ENCODE measurements around the gene DDX54. TPM values are rescaled to one million over a fixed set of nuclear protein-coding genes. Genes with fewer than 3 reads are reported as not detected.
"Not testable (repeated sequence)": the region's sequence is repeated elsewhere in the genome, so short reads cannot be mapped to it uniquely, and the experiment has no call there.

Gene DDX54
- total RNA-seq, 1 donor from 2014 or later, result 33.5 TPM

DNA sequence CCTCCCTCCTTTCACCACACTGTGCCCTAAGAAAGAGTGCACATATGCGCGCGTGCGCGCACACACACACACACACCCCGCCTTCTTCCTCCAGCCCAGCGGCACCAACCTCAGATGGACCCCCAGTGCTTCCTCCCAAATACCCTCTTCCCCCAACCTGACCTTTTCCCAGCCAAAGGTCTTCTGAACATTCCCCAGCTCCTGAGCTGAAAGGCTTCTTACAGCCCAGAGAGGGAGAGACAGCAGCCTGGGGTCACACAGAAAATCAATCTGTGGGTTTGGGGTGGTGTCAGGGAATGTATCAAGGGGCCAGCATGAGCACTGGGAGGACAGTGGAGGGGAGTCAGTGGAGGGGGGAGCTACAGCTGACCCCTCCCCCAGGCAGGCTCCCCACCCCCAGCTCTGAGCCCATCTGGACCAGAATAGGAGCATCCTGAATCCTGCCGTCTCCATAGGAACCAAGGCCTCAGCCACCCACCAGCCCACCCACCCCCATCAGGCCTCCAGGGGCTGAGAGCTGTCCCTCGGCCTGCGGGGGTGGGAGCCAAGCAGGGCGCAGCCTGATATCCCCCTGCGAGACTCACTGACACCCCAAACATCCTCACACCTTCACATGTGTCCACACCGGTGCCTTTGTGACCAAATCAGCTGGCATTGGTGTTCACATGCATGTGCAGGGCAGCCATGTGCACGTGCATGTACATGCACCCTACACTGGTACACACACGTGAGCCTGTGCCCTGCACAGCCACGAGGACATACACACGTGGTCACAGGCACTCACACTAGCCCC is 55.4 kb downstream of the DDX54 start:
- DNase-seq (ENCODE audit: low spot score) (no peak), ATAC-seq (no peak)

DNA sequence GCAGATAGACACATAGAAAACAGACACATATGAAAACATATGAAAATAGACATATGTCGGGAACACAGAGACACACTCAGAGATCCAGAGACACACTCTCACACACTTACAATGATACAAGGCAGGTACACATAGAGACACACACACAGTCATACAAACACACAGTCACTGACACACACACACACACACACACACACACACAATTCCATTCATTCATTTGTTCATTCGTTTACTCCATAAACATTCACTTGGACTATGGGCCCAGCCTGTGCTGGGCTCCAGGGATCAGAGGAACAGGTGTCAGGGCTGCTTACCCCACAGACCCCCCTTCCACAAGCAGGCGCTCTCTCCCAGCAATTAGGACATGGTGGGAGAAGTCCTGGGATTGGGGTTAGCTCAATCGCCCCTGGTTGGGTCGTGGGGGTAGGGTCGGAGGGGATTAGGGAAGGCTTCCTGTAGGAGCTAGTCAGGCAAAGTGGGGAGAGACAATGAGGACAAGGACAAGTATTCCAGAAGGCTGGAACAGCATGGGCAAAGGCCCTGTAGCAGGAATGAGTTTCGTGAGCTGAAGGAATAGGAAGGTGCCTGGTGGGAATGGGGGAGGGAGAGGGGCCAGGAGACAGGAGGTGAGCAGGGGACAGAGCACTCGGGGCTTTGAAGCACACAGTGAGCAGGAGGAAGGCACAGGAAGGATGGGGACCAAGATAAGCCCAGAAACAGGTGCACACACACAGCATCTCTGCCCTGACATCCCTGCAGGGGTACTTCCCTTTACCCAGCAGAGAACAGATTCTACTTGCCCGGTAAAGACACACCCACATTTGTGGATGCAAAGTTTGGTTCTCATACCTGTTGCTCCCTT is 56.2 kb downstream of the DDX54 start:
- ATAC-seq (no peak), DNase-seq (ENCODE audit: low spot score) (no peak)

DNA sequence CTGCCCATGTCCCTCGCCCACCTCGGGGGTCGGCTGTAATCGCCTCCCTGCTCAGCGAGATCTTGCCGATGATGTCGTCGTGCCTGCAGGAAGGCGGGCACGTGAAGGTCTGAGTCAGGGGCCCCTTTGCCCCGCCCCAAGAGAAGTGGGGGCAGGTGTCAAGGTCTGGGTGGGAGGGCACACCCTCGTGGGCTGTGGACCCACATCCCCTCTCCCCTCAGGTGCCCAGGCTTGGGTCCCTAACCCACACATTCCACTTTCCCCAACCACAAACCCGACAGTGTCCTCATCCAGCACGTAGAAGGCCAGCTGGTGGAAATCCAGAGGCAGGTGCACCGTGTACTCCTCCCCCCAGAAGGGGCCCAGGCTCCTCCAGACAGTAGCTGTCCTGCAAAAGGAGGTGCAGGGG is 57.5 kb downstream of the DDX54 start:
- ATAC-seq (no peak), DNase-seq (ENCODE audit: low spot score) (no peak)

DNA sequence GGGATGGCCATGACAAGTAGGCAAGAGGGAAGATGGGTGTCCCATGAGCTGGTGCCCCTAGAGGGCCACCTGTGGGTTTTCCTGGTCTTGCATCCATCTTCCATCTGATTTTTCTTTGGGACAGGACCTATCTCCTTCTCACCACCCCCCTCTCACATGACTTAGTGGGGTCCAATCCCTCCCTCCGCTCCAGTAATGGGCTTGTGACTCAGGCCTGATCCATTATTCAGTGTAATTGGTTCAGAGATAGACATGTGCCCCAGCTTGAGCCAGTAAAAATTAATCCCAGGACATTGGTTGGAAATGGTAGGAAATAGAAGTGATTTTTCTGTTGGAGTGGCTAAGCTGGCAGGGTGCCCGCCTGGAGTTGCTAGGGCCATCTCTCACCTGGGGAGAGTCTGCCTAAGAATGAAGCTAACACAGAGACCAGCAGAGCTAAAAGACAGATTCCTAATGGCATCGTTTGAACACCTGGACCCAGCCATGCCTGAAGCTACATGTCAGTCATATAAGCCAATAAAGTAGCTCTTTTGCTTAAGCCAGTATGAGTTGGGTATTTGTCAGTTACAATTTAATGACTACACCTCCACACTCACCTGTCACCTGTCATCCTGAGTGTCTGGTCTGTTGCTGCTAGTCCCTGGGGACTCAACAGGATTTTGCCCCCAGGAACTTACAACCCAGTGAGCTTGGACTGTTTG is 64.5 kb downstream of the DDX54 start:
- ATAC-seq (no peak), DNase-seq (ENCODE audit: low spot score) (no peak)

DNA sequence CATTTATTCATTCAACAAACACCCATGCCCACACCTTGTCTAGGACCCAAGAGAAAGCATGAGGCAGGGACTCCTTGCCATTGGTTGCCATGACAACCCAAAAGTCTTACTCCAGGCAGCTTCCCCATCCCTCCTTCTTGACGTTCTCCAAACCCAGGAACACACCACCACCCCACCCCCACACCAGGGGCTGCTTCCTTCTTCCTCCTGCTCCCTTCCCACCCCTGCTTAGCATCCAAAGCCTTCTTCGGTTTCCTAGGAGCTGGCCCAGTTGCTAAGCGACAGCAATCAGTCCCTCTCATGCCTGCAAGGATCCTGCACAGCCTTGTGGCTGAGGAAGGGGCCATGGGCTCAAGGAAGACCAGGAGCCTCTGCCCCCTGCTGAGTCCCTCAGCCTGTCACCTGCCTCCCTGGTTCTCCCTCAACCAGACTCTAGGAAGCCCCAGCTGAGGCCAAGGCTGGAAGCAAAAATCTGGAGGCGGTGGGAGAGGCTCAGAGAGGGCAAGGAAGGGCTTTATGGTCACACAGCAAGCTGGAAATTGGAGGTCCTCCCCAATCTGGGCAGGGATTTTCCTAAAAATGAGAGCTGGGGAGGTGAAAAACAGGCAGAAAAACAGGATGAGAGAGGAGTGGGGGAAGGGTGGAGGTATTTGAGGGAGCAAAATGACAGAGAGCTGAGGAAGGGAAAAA is 65.2 kb downstream of the DDX54 start:
- DNase-seq (ENCODE audit: low spot score) (no peak), ATAC-seq (no peak)

DNA sequence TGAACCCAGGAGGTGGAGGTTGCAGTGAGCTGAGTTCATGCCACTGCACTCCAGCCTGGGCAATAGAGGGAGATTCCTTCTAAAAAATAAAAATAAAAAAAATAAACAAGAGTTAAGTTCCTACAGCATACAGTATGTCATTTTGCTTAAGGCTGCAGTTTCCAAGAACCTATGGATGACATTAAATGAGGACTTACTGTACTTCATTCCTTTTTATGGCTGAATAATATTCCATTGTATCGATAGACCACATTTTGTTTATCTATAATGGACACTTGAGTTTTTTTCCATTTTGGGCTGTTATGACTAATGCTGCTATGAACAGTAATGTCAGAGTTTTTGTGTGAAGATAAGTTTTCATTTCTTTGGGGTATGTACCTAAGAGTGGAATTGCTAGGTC is 67.1 kb downstream of the DDX54 start:
- ATAC-seq (no peak), DNase-seq (ENCODE audit: low spot score) (no peak)

DNA sequence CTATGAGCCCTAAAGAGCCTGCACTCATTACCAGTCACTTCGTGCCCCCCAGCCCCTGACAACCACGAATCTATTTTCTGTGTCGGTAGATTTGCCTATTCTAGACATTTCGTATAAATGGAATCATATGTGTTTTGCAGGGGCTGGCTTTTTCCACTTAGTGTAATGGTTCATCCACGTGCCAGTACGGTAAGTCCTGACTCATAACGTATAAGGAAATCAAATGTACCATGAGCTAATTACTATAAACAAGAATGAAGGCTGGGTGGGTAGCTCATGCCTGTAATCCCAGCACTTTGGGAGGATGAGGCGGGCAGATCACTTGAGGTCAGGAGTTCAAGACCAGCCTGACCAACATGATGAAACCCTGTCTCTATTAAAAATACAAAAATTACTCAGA is 67.6 kb downstream of the DDX54 start:
- not testable (repeated sequence) for DNase-seq (ENCODE audit: low spot score); ATAC-seq

DNA sequence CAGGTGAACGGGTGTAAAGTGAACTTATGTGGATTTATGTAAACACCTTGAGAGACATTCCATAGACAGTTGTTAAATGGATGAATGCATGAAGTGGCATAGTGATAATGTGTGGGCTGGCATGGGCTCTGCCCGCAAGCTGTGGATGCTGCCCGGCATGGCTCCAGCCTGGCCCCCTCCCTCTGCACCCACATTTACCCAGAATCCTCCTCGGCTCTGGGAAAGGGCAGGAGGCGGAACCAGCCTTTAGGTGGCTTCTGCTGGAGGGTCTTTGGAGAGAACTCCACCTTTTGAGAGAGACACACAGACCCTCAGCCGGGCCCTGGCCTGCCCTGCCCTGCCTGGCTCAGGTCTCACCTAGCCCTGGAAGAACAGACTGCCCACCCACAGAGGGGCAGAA is 68.4 kb downstream of the DDX54 start:
- ATAC-seq, result no peak

DNA sequence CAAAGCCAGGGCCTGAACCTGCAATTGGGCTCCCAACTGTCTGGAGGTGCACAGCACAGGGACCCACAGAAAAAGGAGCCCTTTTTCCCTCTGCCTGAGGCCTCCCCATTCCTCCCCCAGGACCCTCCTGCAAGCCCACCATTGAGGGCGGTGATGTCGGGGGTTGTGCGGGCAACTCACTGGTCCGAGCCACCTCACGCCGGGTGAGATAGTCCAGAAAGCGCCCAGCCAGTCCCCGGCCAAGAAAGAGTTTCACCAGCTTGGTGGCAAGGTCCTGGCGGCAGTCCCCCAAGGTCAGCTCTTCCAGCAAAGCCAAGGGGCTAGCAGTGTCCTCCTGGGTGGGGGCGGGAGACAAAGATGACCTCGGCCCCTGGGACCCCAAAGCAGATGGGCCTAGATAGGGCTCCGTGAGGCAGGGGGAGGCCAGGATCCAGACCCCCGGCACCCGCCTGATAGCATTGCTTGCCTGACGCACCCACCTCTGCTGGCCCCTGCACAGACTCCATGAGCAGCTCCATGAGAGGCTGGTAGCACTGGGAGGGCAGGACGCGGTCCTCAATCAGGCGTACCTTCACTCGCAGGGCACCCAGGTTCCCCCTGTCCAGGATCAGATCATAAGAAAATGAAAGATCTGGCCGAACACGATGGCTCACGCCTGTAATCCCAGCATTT is 69.7 kb downstream of the DDX54 start:
- ATAC-seq (no peak), DNase-seq (ENCODE audit: low spot score) (no peak)

More for the DNA sequence above, 68.4 kb downstream of the DDX54 start:
- DNase-seq (ENCODE audit: low spot score), result no peak

DNA sequence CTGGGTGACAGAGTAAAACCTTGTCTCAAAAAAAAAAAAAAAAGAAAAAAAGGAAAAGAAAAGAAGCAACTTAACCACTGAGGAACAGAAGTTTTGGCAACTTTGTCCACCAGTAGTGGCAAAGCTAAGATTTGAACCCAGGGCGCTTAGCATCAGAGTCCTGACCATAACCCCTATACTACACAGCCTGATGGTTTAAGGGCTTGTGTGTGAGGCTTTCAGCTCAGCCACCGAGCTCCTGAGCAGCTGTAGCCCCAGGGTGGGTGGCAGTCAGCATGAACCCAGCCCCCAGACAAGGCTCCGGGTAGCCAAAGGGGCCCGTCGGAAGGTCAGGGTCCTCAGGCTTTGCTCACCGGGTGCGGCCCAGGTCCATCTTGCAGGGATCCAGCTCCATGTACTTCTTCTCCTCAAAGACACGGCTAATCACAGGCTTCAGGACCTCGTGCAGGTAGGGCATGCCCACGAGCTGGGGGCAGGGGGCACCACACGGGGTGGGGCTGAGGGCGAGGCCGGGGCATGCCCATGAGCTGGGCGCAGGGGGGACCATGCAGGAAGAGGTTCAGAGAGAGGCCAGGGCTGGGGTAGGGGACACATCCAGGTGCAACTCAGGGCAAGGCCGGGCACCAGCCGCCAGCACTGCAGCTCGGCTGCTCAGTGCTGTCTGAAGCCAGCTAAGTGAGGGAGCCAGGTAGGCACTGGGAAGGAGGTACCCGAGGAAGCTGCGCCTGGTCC is 70.7 kb downstream of the DDX54 start:
- no peak for DNase-seq (ENCODE audit: low spot score)
- no peak for ATAC-seq

DNA sequence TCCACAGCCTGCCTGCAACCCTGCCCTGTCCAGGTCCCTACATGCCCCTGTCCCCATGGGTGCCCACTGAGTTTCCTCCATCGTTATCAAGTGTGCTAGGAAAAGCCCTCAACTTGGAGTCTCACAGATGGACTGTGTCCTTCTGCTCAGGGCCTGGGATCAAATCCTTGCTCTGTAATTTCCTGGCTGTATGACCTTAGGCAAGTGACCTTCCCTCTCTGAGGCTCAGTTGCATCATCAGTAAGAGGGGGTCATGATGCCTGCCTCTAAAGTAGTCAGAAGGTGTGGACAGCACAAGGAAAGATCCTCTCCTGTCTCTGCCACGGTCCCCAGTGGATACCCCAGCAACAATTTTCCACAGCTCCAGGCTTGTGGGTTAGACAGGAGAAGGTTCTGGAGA is 71.9 kb downstream of the DDX54 start:
- DNase-seq (ENCODE audit: low spot score), result no peak
- ATAC-seq, result no peak

DNA sequence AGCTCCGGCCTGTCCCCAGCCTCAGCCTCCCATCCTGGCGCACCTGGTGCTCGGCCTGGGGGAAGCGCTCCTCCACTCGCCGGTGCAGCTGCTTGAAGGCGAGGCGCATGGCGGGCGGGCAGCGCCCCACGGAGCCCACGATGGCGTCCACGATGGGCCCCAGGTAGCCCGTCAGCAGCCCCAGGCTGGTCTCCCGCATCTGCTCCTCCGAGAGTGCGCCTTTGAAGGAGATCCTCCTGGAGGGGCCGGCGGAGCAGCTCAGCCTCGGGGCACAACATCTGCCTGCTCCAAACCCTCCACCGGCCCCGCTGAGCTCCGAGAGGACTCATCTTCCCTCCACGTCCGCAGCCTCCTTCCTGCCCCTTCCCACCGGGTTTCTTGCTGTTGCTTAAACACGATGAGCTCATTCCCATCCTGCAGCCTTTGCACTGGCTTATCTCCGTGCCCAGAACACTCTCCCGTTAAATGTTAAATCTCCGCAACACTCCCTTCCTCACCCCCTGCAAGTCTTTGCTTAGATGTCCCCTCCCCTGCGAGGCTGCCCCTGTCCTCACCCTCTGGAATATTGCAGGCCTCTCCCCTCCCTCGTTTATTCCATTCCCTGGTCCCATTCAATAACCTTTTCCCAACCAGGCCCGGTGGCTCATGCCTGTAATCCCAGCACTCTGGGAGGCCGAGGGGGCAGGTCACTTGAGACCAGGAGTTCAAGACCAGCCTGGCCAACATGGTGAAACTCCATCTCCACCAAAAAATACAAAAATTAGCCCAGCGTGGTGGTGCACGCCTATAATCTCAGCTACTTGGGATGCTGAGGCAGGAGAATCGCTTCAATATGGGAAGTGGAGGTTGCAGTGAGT is 73.0 kb downstream of the DDX54 start:
- DNase-seq (ENCODE audit: low spot score) (no peak), ATAC-seq (no peak)

DNA sequence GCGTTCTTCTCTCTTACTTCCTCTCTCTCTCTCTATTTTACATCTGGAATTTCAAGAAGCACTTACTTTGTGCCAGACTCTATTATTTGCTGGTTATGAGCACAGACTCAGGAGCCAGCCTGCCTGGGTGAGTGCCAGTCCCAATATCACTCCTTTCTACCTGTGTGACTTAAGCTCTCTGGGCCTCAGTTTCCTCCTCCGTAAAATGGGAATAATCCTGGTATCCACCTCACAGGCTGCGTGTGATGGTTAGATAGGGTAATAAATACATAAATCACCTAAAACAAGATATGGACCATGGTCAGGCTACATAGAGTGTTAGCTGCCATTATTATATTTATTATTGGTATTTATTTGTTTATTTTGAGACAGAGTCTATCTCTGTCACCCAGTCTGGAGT is 74.0 kb downstream of the DDX54 start:
- DNase-seq (ENCODE audit: low spot score), result no peak
- no peak for ATAC-seq

DNA sequence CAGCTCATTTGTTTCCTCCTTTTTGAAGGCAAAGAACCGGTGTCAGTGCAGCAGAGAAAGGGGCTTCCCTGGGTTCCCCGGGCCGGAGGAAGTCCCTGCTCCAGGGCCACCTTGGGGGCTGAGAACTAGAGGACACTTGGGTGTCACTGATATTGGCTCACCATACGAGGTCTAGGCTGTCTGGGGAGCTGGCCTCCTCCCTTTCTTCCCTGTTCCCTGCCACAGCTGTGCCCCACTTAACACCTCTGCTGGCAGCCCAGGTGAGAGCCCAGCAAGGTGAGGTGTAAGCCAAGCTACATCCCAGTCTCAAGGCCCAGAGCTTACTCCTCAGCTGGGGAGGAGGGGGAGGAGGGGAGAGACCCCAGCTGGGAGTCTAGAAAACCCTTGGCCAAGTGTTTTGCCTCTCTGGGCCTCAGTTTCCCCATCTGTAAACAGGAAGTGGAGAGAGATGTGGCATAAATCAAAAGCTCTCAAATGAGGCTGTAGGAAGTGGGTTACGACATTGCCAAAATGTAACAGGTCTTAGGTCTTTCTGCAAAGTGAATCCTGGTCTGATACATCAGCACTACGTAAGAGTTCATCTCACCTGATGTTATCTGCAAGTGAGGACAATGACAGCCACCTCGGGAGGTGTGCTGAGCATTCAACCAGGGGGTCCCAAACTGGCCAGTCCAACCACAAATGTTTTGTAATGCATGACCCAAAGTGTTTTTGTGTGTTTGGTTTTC is 75.2 kb downstream of the DDX54 start:
- no peak for ATAC-seq
- no peak for DNase-seq (ENCODE audit: low spot score)

DNA sequence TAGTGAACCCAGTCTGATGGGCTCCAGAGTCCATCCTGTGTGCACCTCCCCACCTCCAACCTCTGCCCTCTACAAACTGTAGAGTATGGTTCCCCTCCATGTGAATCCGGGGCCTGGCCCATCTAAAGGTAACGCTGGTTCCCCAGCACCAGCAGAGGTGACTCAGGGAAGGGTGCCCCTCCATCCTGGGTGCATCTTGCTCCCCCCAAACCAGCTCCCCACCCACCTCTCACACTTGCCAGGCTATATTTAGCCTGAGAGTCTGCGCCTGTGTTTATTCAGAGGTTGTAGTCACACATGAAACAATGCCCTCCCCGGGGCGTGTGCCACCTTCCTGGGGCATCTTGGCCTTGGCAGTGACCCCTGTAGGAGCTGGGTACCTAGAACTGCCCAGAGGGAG is 75.9 kb downstream of the DDX54 start:
- ATAC-seq (no peak), DNase-seq (ENCODE audit: low spot score) (no peak)

DNA sequence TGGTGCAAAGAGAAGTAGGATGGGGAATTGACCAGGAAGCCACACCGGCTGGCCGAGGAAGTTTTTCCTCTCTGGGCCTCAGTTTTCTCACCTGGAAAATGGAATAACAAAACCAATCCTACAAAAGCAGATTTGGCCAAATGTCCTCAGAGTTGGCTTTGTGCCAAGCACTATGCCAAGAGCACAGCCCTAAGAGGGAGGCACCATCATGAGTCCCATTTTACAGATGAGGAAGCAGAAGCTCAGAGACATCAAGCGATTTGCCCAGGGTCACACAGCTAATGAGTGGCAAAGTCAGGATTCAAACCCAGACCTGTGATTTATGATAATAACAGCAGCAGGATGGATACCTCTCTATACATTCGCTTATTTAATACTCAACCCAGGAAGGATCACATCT is 77.0 kb downstream of the DDX54 start:
- DNase-seq (ENCODE audit: low spot score) (no peak), ATAC-seq (no peak)
